ENCODE results near the gene SMARCC2. TPM values are rescaled to one million over a fixed set of nuclear protein-coding genes. Genes with fewer than 3 reads are reported as not detected.
A peak's percentile ranks its signal among the peaks of the same experiment; 100 is the strongest.

Gene SMARCC2
- total and polyA plus RNA-seq, 9 of the 15 experiments (the other 6 are each of a cell fraction or from before 2014, with no cell fraction given): 11.9 to 86.0 (median 36.6) TPM

GRCh38 chr12:56189918-56190694 lies 823 bp upstream of the SMARCC2 start (continued):
- TF ChIP-seq NCOA1 (IDR thresholded peaks at IDR 0.05; ENCODE audit: low read depth): no peak; the same call in 1 of the 2 replicates
- TF ChIP-seq ZC3H8 (IDR thresholded peaks at IDR 0.05): no peak
- TF ChIP-seq TCF7 (IDR thresholded peaks at IDR 0.05; ENCODE audit: borderline replicate concordance): peak; percentile 53; the same call in 1 of the 2 replicates
- no peak for TF ChIP-seq HDAC6 (IDR thresholded peaks at IDR 0.05; ENCODE audit: low read depth, low read length)
- no peak for TF ChIP-seq PKNOX1 (IDR thresholded peaks at IDR 0.05)
- TF ChIP-seq HNRNPH1 (optimal IDR thresholded peaks at IDR 0.05; ENCODE audit: low read depth, low read length): no peak
- TF ChIP-seq FOXJ2 (tag; IDR thresholded peaks at IDR 0.05): no peak
- TF ChIP-seq CHD2 (IDR thresholded peaks at IDR 0.05; ENCODE audit: low read depth, low read length): peak; percentile 62
- no peak for TF ChIP-seq RBM17 (IDR thresholded peaks at IDR 0.05; ENCODE audit: borderline replicate concordance, low read depth, low read length)
- TF ChIP-seq EHMT2 (IDR thresholded peaks at IDR 0.05): no peak
- no peak; the same call in 1 of the 2 replicates for TF ChIP-seq REST (IDR thresholded peaks at IDR 0.05; ENCODE audit: borderline replicate concordance)
- TF ChIP-seq REST (CRISPR knock-in tag; IDR thresholded peaks at IDR 0.05; ENCODE audit: low read depth): no peak
- no peak for TF ChIP-seq ZSCAN32 (CRISPR knock-in tag; IDR thresholded peaks at IDR 0.05)
- TF ChIP-seq RFX7 (CRISPR knock-in tag; IDR thresholded peaks at IDR 0.05): no peak

All from K562 (cell line).